ENCODE results near the gene BRSK1. TPM values are rescaled to one million over a fixed set of nuclear protein-coding genes. Genes with fewer than 3 reads are reported as not detected.

Gene BRSK1
- total and polyA plus RNA-seq, 2 donors (not counting 1 experiment from before 2014, with no cell fraction given): 5.1 TPM

- Histone ChIP-seq H2AFZ (ENCODE audit: low read length) (no peak overlapping the region), H3K4me1 (ENCODE audit: control insufficient read depth, extremely low read depth, insufficient read depth, low read length) (no peaks in the 10 kb centered on the region), H3K27ac (ENCODE audit: insufficient read depth, low read length) (no peak overlapping the region), H3K36me3 (ENCODE audit: control insufficient read depth, insufficient read depth, low read length) (peaks cover 2% of the 10 kb centered on the region), H3K9me3 (ENCODE audit: control insufficient read depth, insufficient read depth, low read depth, low read length) (no peaks in the 10 kb centered on the region), H3K27me3 (ENCODE audit: control insufficient read depth, insufficient read depth, low read length) (no peaks in the 10 kb centered on the region), H4K20me1 (ENCODE audit: control insufficient read depth, extremely low read depth, insufficient read depth, low read length) (no peaks in the 10 kb centered on the region), H3K9ac (ENCODE audit: insufficient read depth, low read length) (no peak overlapping the region), H3K79me2 (ENCODE audit: control insufficient read depth, insufficient read depth, low read length) (peaks cover 15% of the 10 kb centered on the region), H3K4me2 (ENCODE audit: extremely low read depth, insufficient read depth, low read length) (no peak overlapping the region), H3K4me3 (replicated peaks in 1 of 4; ENCODE audit: control extremely low read depth in 1 of 4, insufficient read depth in 1 of 4, low read depth in 3 of 4, low read length in 4 of 4) (no peak overlapping the region)
- no peak for TF ChIP-seq EZH2 (IDR thresholded peaks at IDR 0.05; ENCODE audit: low read length, missing control alignments)
- TF ChIP-seq, protein P1, sequence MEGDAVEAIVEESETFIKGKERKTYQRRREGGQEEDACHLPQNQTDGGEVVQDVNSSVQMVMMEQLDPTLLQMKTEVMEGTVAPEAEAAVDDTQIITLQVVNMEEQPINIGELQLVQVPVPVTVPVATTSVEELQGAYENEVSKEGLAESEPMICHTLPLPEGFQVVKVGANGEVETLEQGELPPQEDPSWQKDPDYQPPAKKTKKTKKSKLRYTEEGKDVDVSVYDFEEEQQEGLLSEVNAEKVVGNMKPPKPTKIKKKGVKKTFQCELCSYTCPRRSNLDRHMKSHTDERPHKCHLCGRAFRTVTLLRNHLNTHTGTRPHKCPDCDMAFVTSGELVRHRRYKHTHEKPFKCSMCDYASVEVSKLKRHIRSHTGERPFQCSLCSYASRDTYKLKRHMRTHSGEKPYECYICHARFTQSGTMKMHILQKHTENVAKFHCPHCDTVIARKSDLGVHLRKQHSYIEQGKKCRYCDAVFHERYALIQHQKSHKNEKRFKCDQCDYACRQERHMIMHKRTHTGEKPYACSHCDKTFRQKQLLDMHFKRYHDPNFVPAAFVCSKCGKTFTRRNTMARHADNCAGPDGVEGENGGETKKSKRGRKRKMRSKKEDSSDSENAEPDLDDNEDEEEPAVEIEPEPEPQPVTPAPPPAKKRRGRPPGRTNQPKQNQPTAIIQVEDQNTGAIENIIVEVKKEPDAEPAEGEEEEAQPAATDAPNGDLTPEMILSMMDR (conservative IDR thresholded peaks at IDR 0.05 in 1 of 2, IDR thresholded peaks at IDR 0.05 in 1 of 2; ENCODE audit: low read depth in 1 of 2, low read length in 2 of 2): no peak
- no peak for DNase-seq (ENCODE audit: low read depth in 2 of 2)
These were observed 21.4 kb upstream of the BRSK1 start for GRCh38 chr19:55262359-55262758.

- no peak overlapping the region for H3K4me3 ChIP-seq (replicated peaks in 1 of 4; ENCODE audit: control extremely low read depth in 1 of 4, insufficient read depth in 1 of 4, low read depth in 3 of 4, low read length in 4 of 4)
- H3K27me3 ChIP-seq (ENCODE audit: control insufficient read depth, insufficient read depth, low read length): no peaks in the 10 kb centered on the region
- H3K9me3 ChIP-seq (ENCODE audit: control insufficient read depth, insufficient read depth, low read depth, low read length): no peaks in the 10 kb centered on the region
- no peak for DNase-seq (ENCODE audit: low read depth in 2 of 2)
- H3K36me3 ChIP-seq (ENCODE audit: control insufficient read depth, insufficient read depth, low read length): peaks cover 2% of the 10 kb centered on the region
- no peak overlapping the region for H2AFZ ChIP-seq (ENCODE audit: low read length)
- H4K20me1 ChIP-seq (ENCODE audit: control insufficient read depth, extremely low read depth, insufficient read depth, low read length): no peaks in the 10 kb centered on the region
- H3K4me2 ChIP-seq (ENCODE audit: extremely low read depth, insufficient read depth, low read length): no peak overlapping the region
- no peaks in the 10 kb centered on the region for H3K4me1 ChIP-seq (ENCODE audit: control insufficient read depth, extremely low read depth, insufficient read depth, low read length)
- H3K27ac ChIP-seq (ENCODE audit: insufficient read depth, low read length): no peak overlapping the region
- H3K9ac ChIP-seq (ENCODE audit: insufficient read depth, low read length): no peak overlapping the region
- peaks cover 2% of the 10 kb centered on the region for H3K79me2 ChIP-seq (ENCODE audit: control insufficient read depth, insufficient read depth, low read length)
- TF ChIP-seq EZH2 (IDR thresholded peaks at IDR 0.05; ENCODE audit: low read length, missing control alignments): no peak
- TF ChIP-seq, protein P1 (conservative IDR thresholded peaks at IDR 0.05 in 1 of 2, IDR thresholded peaks at IDR 0.05 in 1 of 2; ENCODE audit: low read depth in 1 of 2, low read length in 2 of 2): no peak
These were observed 19.3 kb upstream of the BRSK1 start for GRCh38 chr19:55264531-55264930.

DNA sequence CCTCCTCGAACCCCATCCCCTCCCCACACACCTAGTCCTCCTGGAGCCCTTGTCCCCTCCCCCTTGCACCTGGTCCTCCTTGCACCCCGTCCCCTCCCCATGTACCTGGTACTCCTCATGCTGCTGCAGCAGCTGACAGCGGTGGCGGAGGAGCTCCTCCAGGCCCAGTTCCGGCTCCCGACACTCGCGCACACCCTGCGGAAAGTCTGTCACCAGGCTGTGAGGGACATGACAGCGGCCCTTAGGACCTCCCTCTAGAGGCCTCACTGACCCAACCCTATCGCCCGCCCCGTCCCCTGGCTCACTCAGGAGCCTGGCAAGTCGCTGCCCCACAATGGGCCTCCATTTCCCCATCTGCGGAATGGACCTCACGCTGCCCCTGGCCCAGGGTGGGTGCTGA is 18.6 kb upstream of the BRSK1 start:
- DNase-seq (ENCODE audit: low read depth in 2 of 2): no peak
- H2AFZ ChIP-seq (ENCODE audit: low read length): no peak overlapping the region
- no peaks in the 10 kb centered on the region for H3K9me3 ChIP-seq (ENCODE audit: control insufficient read depth, insufficient read depth, low read depth, low read length)
- no peak overlapping the region for H3K27ac ChIP-seq (ENCODE audit: insufficient read depth, low read length)
- no peak overlapping the region for H3K4me3 ChIP-seq (replicated peaks in 1 of 4; ENCODE audit: control extremely low read depth in 1 of 4, insufficient read depth in 1 of 4, low read depth in 3 of 4, low read length in 4 of 4)
- peaks cover 2% of the 10 kb centered on the region for H3K79me2 ChIP-seq (ENCODE audit: control insufficient read depth, insufficient read depth, low read length)
- H4K20me1 ChIP-seq (ENCODE audit: control insufficient read depth, extremely low read depth, insufficient read depth, low read length): no peaks in the 10 kb centered on the region
- no peak overlapping the region for H3K9ac ChIP-seq (ENCODE audit: insufficient read depth, low read length)
- no peak overlapping the region for H3K4me2 ChIP-seq (ENCODE audit: extremely low read depth, insufficient read depth, low read length)
- H3K27me3 ChIP-seq (ENCODE audit: control insufficient read depth, insufficient read depth, low read length): no peaks in the 10 kb centered on the region
- peaks cover 2% of the 10 kb centered on the region for H3K36me3 ChIP-seq (ENCODE audit: control insufficient read depth, insufficient read depth, low read length)
- no peaks in the 10 kb centered on the region for H3K4me1 ChIP-seq (ENCODE audit: control insufficient read depth, extremely low read depth, insufficient read depth, low read length)
- TF ChIP-seq, protein P1 (conservative IDR thresholded peaks at IDR 0.05 in 1 of 2, IDR thresholded peaks at IDR 0.05 in 1 of 2; ENCODE audit: low read depth in 1 of 2, low read length in 2 of 2): no peak
- no peak for TF ChIP-seq EZH2 (IDR thresholded peaks at IDR 0.05; ENCODE audit: low read length, missing control alignments)

All from fibroblast of lung (primary cell).